ENCODE results near the gene PLPP7.
"Not testable (repeated sequence)": the region's sequence is repeated elsewhere in the genome, so short reads cannot be mapped to it uniquely, and the experiment has no call there.

Gene PLPP7

GRCh38 chr9:131259916-131260597 is 29.5 kb upstream of the PLPP7 start:
- no peak overlapping the region for H3K4me3 ChIP-seq (ENCODE audit: low read length)

DNA sequence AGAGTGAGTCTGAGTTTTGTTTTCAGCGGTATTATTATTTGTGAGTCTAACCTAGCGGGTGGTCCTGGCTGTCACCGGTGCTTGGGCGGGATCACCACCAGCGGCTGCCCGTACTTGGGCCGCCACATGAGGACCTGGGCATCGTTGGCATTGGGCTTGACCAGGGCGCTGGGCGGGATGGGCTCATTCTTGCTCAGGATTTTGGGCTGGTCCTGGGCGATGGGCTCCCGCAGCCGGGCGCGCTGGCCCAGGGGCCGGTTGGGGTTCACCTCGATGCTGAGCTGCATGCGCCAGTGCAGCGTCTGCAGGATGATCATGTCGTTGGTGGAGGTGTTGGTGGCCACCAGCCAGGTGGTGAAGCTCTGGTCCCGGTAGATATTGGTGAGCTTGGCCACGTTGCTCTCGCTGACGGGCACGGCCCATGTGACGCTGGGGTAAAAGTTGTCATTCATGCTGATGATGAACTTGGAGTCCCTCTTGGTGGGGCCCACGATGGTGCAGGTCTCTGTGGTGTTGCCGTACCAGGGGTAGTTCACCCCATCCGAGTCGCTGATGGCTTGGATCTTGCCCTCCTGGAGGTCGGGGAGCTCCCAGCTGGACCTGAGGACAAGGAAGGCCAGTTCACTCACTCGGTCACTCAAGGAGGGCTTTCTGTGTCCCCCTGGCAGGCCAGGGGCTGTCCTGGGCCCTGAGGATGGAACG is 28.6 kb upstream of the PLPP7 start:
- Histone ChIP-seq H3K4me3 (ENCODE audit: low read length) (no peak overlapping the region), H3K4me1 (ENCODE audit: insufficient read depth, low read length) (no peaks in the 10 kb centered on the region), H3K9me3 (ENCODE audit: low read length) (no peaks in the 10 kb centered on the region), H3K36me3 (ENCODE audit: insufficient read depth, low read length) (no peaks in the 10 kb centered on the region), H2AFZ (ENCODE audit: low read depth, low read length) (no peak overlapping the region), H3K27me3 (ENCODE audit: insufficient read depth, low read length) (no peaks in the 10 kb centered on the region)

More at GRCh38 chr9:131259916-131260597, 29.5 kb upstream of the PLPP7 start:
- H3K27me3 ChIP-seq (ENCODE audit: insufficient read depth, low read length): no peaks in the 10 kb centered on the region
- no peak overlapping the region for H2AFZ ChIP-seq (ENCODE audit: low read depth, low read length)
- H3K36me3 ChIP-seq (ENCODE audit: insufficient read depth, low read length): no peaks in the 10 kb centered on the region
- H3K4me1 ChIP-seq (ENCODE audit: insufficient read depth, low read length): no peaks in the 10 kb centered on the region
- no peaks in the 10 kb centered on the region for H3K9me3 ChIP-seq (ENCODE audit: low read length)

DNA sequence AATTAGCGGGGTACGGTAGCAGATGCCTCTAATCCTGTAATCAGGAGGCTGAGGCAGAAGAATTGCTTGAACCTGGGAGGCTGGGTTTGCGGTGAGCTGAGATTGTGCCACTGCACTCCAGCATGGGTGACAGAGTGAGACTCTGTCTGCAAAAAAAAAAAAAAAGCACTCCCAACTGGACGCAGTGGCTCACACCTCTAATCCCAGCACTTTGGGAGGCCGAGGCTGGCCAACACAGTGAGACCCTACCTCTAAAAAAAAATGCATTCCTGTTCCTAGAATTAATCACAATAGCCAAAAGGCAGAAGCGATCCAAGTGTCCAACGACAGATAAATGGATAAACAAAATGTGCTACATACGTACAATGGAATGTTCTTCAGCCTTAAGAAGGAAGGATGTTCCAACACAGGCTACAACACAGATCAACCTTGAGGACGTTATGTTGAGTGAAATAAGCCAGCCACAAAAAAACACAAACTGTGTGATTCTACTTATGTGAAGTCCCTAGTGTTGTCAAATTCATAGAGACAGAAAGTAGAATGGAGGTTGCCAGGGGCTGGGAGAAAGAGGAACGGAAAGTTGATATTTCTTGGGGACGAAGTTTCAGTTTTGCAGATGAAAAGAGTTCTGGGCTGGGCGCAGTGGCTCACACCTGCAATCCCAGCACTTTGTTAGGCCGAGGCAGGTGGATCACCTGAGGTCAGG is 27.0 kb upstream of the PLPP7 start:
- Histone ChIP-seq H3K27me3 (ENCODE audit: insufficient read depth, low read length) (no peaks in the 10 kb centered on the region), H2AFZ (ENCODE audit: low read depth, low read length) (no peak overlapping the region), H3K4me1 (ENCODE audit: insufficient read depth, low read length) (no peaks in the 10 kb centered on the region), H3K9me3 (ENCODE audit: low read length) (no peaks in the 10 kb centered on the region), H3K4me3 (ENCODE audit: low read length) (no peak overlapping the region), H3K36me3 (ENCODE audit: insufficient read depth, low read length) (no peaks in the 10 kb centered on the region)

GRCh38 chr9:131263033-131263343 is 26.5 kb upstream of the PLPP7 start:
- not testable (repeated sequence) for H3K27me3 ChIP-seq (ENCODE audit: insufficient read depth, low read length); H3K36me3 ChIP-seq (ENCODE audit: insufficient read depth, low read length); H3K4me1 ChIP-seq (ENCODE audit: insufficient read depth, low read length); H3K4me3 ChIP-seq (ENCODE audit: low read length); H3K9me3 ChIP-seq (ENCODE audit: low read length); H2AFZ ChIP-seq (ENCODE audit: low read depth, low read length)

- no peaks in the 10 kb centered on the region for H3K27me3 ChIP-seq (ENCODE audit: insufficient read depth, low read length)
- no peak overlapping the region for H2AFZ ChIP-seq (ENCODE audit: low read depth, low read length)
- H3K4me3 ChIP-seq (ENCODE audit: low read length): no peak overlapping the region
- no peaks in the 10 kb centered on the region for H3K36me3 ChIP-seq (ENCODE audit: insufficient read depth, low read length)
- no peaks in the 10 kb centered on the region for H3K9me3 ChIP-seq (ENCODE audit: low read length)
- H3K4me1 ChIP-seq (ENCODE audit: insufficient read depth, low read length): no peaks in the 10 kb centered on the region
These were observed 25.8 kb upstream of the PLPP7 start for GRCh38 chr9:131263701-131264100.

DNA sequence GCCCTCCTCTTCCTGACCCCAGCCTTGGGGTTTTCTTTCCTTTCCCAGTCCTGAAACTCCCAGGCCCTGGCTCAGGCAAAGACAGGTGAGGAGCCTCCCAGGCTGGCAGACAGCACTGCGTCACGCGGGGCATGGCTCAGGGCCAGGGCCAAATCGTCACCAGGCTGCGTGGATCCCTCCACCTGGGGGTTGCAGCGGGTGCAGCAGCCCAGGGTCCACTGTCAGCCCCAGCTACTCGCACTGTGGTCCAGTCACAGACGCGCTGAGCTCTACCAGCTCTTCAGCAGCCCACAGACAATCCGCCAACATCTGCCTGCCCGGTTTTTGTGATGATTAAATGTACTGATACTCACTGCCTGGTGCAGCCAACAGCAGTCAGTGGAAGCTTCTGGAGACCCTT is 25.3 kb upstream of the PLPP7 start:
- H3K27me3 ChIP-seq (ENCODE audit: insufficient read depth, low read length): no peaks in the 10 kb centered on the region
- no peaks in the 10 kb centered on the region for H3K4me1 ChIP-seq (ENCODE audit: insufficient read depth, low read length)
- no peak overlapping the region for H3K4me3 ChIP-seq (ENCODE audit: low read length)
- no peaks in the 10 kb centered on the region for H3K36me3 ChIP-seq (ENCODE audit: insufficient read depth, low read length)
- no peak overlapping the region for H2AFZ ChIP-seq (ENCODE audit: low read depth, low read length)
- no peaks in the 10 kb centered on the region for H3K9me3 ChIP-seq (ENCODE audit: low read length)

- H3K9me3 ChIP-seq (ENCODE audit: low read length): no peaks in the 10 kb centered on the region
- H3K4me3 ChIP-seq (ENCODE audit: low read length): no peak overlapping the region
- H3K4me1 ChIP-seq (ENCODE audit: insufficient read depth, low read length): peaks cover 3% of the 10 kb centered on the region
- no peaks in the 10 kb centered on the region for H3K36me3 ChIP-seq (ENCODE audit: insufficient read depth, low read length)
- H2AFZ ChIP-seq (ENCODE audit: low read depth, low read length): no peak overlapping the region
- H3K27me3 ChIP-seq (ENCODE audit: insufficient read depth, low read length): no peaks in the 10 kb centered on the region
These were observed 23.0 kb upstream of the PLPP7 start for GRCh38 chr9:131266266-131267229.

GRCh38 chr9:131270171-131271015 is 19.1 kb upstream of the PLPP7 start:
- no peak overlapping the region for H2AFZ ChIP-seq (ENCODE audit: low read depth, low read length)
- no peaks in the 10 kb centered on the region for H3K36me3 ChIP-seq (ENCODE audit: insufficient read depth, low read length)
- no peak overlapping the region for H3K4me3 ChIP-seq (ENCODE audit: low read length)
- no peaks in the 10 kb centered on the region for H3K9me3 ChIP-seq (ENCODE audit: low read length)
- peaks cover 7% of the 10 kb centered on the region for H3K27me3 ChIP-seq (ENCODE audit: insufficient read depth, low read length)
- H3K4me1 ChIP-seq (ENCODE audit: insufficient read depth, low read length): peaks cover 5% of the 10 kb centered on the region

- H3K4me1 ChIP-seq (ENCODE audit: insufficient read depth, low read length); H3K9me3 ChIP-seq (ENCODE audit: low read length); H2AFZ ChIP-seq (ENCODE audit: low read depth, low read length); H3K36me3 ChIP-seq (ENCODE audit: insufficient read depth, low read length); H3K4me3 ChIP-seq (ENCODE audit: low read length): not testable (repeated sequence)
- H3K27me3 ChIP-seq (ENCODE audit: insufficient read depth, low read length): peaks cover 13% of the 10 kb centered on the region
These were observed 18.6 kb upstream of the PLPP7 start for GRCh38 chr9:131271016-131271273.

DNA sequence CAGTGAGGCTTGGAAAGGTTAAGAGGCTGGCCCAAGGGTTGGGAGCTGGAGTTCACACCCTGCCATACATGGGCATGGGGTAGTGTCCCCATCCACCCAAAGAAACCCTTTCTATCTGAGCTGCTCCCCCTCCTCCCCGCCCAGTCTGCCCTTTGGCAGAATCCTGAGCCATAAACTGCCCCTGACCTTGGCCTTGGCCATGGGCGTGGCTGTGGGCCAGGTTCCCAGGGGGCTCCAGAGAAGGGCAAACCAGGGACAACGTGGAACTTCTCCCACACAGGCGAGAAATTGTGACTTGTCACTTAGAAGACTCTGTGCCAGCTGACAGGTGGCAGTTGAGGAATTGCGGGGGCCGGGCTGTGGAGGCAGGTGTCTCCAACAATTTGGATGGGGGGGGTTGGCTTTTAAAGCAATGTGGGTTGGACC is 18.0 kb upstream of the PLPP7 start:
- Histone ChIP-seq H2AFZ (ENCODE audit: low read depth, low read length) (no peak overlapping the region), H3K27me3 (ENCODE audit: insufficient read depth, low read length) (peaks cover 17% of the 10 kb centered on the region), H3K4me1 (ENCODE audit: insufficient read depth, low read length) (peaks cover 5% of the 10 kb centered on the region)

DNA sequence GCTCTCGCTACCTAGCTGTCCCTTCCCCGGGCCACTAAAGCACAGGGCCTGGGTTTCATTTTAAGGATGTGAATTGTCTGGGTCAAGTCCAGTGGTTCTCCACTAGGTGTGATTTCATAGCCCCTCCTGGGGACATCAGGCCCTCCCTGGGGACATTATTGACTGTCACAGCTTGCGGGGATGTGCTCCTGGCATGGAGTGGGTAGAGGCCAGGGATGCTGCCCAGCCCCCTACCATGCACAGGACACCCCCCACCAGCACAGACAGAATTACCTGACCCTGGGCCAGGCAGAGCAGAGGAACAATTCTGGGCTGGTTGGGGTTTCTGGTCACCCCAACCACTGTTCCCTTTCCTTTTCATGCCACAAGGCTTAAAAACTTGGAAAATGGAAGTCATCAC is 17.3 kb upstream of the PLPP7 start:
- Histone ChIP-seq H2AFZ (ENCODE audit: low read depth, low read length) (no peak overlapping the region), H3K36me3 (ENCODE audit: insufficient read depth, low read length) (no peaks in the 10 kb centered on the region), H3K27me3 (ENCODE audit: insufficient read depth, low read length) (peaks cover 17% of the 10 kb centered on the region), H3K4me1 (ENCODE audit: insufficient read depth, low read length) (peaks cover 5% of the 10 kb centered on the region), H3K4me3 (ENCODE audit: low read length) (no peak overlapping the region), H3K9me3 (ENCODE audit: low read length) (no peaks in the 10 kb centered on the region)

More for the DNA sequence above, 18.0 kb upstream of the PLPP7 start:
- no peaks in the 10 kb centered on the region for H3K9me3 ChIP-seq (ENCODE audit: low read length)
- H3K4me3 ChIP-seq (ENCODE audit: low read length): no peak overlapping the region
- no peaks in the 10 kb centered on the region for H3K36me3 ChIP-seq (ENCODE audit: insufficient read depth, low read length)

DNA sequence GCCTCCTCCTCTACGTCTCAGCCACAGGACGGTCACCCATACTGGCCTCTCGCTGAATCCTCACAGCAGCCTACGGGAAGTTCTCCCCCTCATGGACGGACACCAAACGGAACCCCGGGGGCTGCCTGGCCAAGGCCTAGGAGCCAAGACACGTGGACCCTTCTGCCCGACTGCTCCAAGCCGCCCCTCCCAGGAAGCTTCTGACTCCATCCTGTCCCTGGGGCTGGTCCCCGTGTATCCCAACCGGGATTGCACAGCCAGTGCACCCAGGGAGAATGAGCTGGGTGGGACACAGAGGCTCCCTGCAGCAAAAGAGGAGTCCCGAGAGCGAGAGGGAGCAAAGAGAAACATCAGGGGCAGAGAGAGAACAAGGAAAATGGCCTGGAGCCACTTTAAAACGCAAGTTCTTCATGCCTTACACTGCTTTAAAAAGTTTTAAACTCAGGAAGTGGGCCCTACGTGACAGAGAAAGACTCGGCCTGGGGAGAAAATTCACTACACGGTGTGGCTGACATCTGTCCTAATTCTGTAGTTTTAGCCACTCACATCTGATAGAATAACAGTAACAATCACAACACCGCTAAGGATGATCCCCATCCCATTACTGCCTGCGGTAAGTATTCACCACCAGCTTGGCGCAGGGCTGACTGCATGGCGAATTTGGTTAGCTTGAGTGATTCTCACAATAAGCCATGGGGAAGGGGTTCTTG is 16.2 kb upstream of the PLPP7 start:
- Histone ChIP-seq H2AFZ (ENCODE audit: low read depth, low read length) (no peak overlapping the region), H3K27me3 (ENCODE audit: insufficient read depth, low read length) (peaks cover 17% of the 10 kb centered on the region), H3K36me3 (ENCODE audit: insufficient read depth, low read length) (no peaks in the 10 kb centered on the region), H3K4me3 (ENCODE audit: low read length) (no peak overlapping the region), H3K4me1 (ENCODE audit: insufficient read depth, low read length) (peaks cover 5% of the 10 kb centered on the region), H3K9me3 (ENCODE audit: low read length) (no peaks in the 10 kb centered on the region)

All from neuron (in vitro differentiated cells).